Nephron (organoid): ENCODE data around the gene BCAS3.
A peak's percentile ranks its signal among the peaks of the same experiment; 100 is the strongest.

ENCODE experiments used
- H3K27ac Mint-ChIP-seq, 3 experiments: 2 replicates each; pipeline ENCODE4 v1.8.0; 2020; ENCODE audit warnings: mixed read lengths in 3 of 3, mild to moderate bottlenecking in 2 of 3, moderate library complexity in 1 of 3
- H3K27me3 Mint-ChIP-seq: 2 replicates; pipeline ENCODE4 v1.8.0; 2021; ENCODE audit warnings: low read depth, mild to moderate bottlenecking, moderate library complexity, mixed read lengths
- H3K36me3 Mint-ChIP-seq: 2 replicates; pipeline ENCODE4 v1.8.0; 2020; ENCODE audit warnings: low read depth, mixed read lengths
- H3K4me1 Mint-ChIP-seq: 2 replicates; pipeline ENCODE4 v1.8.0; 2020; ENCODE audit warnings: mixed read lengths
- H3K4me3 Mint-ChIP-seq, 3 experiments: 2 replicates each; pipeline ENCODE4 v1.8.0; 2020; ENCODE audit warnings: mild to moderate bottlenecking in 3 of 3, mixed read lengths in 3 of 3, moderate library complexity in 2 of 3
- H3K9me3 Mint-ChIP-seq: 2 replicates; pipeline ENCODE4 v1.8.0; 2020; ENCODE audit warnings: mixed read lengths
- CTCF ChIP-seq, 3 experiments: fragments of 200-600 bp; sonication (generic); IDR thresholded peaks; one replicate each; pipeline ENCODE4 v1.5.0; 2021; ENCODE audit warnings: antibody characterized with exemption in 3 of 3; ENCODE audit not compliant: unreplicated experiment in 3 of 3

Gene BCAS3

DNA sequence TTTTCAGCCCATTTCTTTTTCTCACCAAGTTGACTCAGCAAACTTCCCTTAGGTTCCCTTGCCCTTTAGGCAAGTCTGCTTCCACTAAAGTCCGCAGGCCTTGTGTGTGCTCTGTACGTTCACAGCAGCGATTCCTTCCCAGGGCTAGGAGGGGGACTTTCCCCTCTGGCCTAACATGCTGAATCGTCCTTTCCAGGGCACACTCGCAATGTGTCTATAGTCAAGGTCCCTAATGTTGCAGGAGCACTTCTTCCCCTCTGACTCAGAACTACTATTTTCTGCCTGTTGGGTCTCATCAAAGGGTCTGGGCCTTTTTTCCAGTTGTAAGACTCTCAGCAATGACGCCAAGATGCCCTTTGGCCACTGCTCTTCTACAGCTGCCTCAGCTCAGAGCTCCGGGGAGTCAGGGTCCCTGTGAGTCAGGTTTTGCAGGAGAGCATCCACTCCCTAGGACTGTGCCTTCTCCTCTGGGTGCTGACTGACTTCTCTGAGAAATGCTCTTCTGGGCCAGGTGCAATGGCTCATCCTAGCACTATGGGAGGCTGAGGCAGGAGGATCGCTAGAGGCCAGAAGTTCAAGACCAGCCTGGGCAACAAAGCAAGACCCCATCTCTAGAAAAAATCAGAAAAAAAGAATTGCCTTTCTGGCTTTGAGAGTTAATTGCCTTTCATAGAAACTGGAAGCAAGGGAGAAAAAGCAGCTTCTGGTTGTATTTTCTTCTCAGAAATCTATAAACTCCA is 657.6 kb downstream of the BCAS3 start:
- peak overlapping the region in 1 of 3 experiments; percentile 44 for H3K4me3 Mint-ChIP-seq
- peaks cover 62% of the 10 kb centered on the region for H3K4me1 Mint-ChIP-seq
- H3K36me3 Mint-ChIP-seq = no peaks in the 10 kb centered on the region
- no peak for TF ChIP-seq CTCF (IDR thresholded peaks at IDR 0.05; ENCODE audit: unreplicated experiment in 3 of 3)
- no peaks in the 10 kb centered on the region for H3K9me3 Mint-ChIP-seq
- H3K27ac Mint-ChIP-seq = peak overlapping the region in 2 of 3 experiments; percentile 93 to 94
- H3K27me3 Mint-ChIP-seq = peaks cover 7% of the 10 kb centered on the region

DNA sequence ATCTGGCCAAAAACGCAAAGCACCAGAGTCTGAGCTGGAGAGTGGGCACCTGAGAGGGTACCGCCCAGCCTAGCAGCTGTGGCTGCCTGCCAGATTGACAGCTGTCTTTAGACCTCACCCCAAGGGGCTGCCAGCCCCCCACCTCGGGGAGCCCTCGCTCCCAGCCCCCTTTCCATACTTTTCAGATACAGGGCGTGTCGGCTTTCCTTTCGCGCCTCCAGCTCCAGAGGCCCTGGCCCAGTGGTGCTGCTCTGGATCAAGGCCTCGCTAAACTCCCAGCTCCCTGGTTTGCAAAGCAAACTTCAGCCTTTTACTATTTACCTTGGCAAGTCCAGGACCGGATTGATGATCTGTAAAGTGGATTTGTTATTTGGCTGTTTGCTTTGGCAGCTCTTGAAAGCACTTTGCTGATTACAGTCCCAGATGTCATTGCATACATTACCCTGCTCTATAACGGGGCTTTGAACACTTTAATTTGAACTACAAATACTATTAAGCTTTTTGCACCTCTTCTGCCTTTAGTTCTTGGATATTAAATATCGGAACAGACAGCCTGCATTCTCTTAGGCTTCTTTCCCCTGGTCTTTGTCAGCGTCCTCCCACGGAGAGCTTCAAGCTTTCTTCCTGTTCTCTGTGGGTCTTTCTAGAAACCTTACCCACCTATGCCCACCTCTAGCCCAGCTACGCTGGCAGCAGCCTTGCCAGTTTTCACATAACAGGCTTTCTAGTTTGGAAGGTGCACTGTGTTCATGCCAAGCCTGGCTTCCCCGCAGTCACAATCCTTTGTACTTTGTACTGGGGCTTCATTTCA is 658.4 kb downstream of the BCAS3 start:
- no peaks in the 10 kb centered on the region for H3K36me3 Mint-ChIP-seq
- TF ChIP-seq CTCF (IDR thresholded peaks at IDR 0.05; ENCODE audit: unreplicated experiment in 3 of 3) = no peak
- peaks cover 57% of the 10 kb centered on the region for H3K4me1 Mint-ChIP-seq
- H3K4me3 Mint-ChIP-seq = peak overlapping the region in 2 of 3 experiments; percentile 3 to 31
- peaks cover 5% of the 10 kb centered on the region for H3K27me3 Mint-ChIP-seq
- no peaks in the 10 kb centered on the region for H3K9me3 Mint-ChIP-seq
- H3K27ac Mint-ChIP-seq = peak overlapping the region in 2 of 3 experiments; percentile 93 to 94

GRCh38 chr17:61337290-61337689 is 659.6 kb downstream of the BCAS3 start:
- H3K27me3 Mint-ChIP-seq = peaks cover 5% of the 10 kb centered on the region
- H3K9me3 Mint-ChIP-seq = no peaks in the 10 kb centered on the region
- H3K27ac Mint-ChIP-seq = peak overlapping the region in 2 of 3 experiments; percentile 92 to 98
- peak overlapping the region in 2 of 3 experiments; percentile 22 to 29 for H3K4me3 Mint-ChIP-seq
- peaks cover 54% of the 10 kb centered on the region for H3K4me1 Mint-ChIP-seq
- no peak for TF ChIP-seq CTCF (IDR thresholded peaks at IDR 0.05; ENCODE audit: unreplicated experiment in 3 of 3)
- no peaks in the 10 kb centered on the region for H3K36me3 Mint-ChIP-seq

- H3K4me3 Mint-ChIP-seq = peak overlapping the region in 2 of 3 experiments; percentile 22 to 51
- peaks cover 50% of the 10 kb centered on the region for H3K4me1 Mint-ChIP-seq
- peak overlapping the region in 2 of 3 experiments; percentile 92 to 98 for H3K27ac Mint-ChIP-seq
- H3K27me3 Mint-ChIP-seq = peaks cover 4% of the 10 kb centered on the region
- H3K36me3 Mint-ChIP-seq = no peaks in the 10 kb centered on the region
- no peak for TF ChIP-seq CTCF (IDR thresholded peaks at IDR 0.05; ENCODE audit: unreplicated experiment in 3 of 3)
- H3K9me3 Mint-ChIP-seq = no peaks in the 10 kb centered on the region
These were observed 660.5 kb downstream of the BCAS3 start for GRCh38 chr17:61338000-61338798.

- peaks cover 45% of the 10 kb centered on the region for H3K4me1 Mint-ChIP-seq
- H3K9me3 Mint-ChIP-seq = no peaks in the 10 kb centered on the region
- peak overlapping the region in 2 of 3 experiments; percentile 92 to 98 for H3K27ac Mint-ChIP-seq
- no peaks in the 10 kb centered on the region for H3K27me3 Mint-ChIP-seq
- no peak for TF ChIP-seq CTCF (IDR thresholded peaks at IDR 0.05; ENCODE audit: unreplicated experiment in 3 of 3)
- H3K4me3 Mint-ChIP-seq = no peak overlapping the region
- H3K36me3 Mint-ChIP-seq = no peaks in the 10 kb centered on the region
These were observed 661.3 kb downstream of the BCAS3 start for GRCh38 chr17:61338874-61339478.
